SH-SY5Y (cell line): ENCODE results near the gene HIVEP1.

Experiments
- GATA2 ChIP-seq: IDR thresholded peaks from 2 replicates; pipeline ENCODE4 v1.6.1; 2011; ENCODE audit warnings: mild to moderate bottlenecking, low read depth, low read length
- GATA3 ChIP-seq: IDR thresholded peaks from 2 replicates; pipeline ENCODE4 v1.6.1; 2011; ENCODE audit warnings: low read depth, mild to moderate bottlenecking, low read length, moderate library complexity

DNA sequence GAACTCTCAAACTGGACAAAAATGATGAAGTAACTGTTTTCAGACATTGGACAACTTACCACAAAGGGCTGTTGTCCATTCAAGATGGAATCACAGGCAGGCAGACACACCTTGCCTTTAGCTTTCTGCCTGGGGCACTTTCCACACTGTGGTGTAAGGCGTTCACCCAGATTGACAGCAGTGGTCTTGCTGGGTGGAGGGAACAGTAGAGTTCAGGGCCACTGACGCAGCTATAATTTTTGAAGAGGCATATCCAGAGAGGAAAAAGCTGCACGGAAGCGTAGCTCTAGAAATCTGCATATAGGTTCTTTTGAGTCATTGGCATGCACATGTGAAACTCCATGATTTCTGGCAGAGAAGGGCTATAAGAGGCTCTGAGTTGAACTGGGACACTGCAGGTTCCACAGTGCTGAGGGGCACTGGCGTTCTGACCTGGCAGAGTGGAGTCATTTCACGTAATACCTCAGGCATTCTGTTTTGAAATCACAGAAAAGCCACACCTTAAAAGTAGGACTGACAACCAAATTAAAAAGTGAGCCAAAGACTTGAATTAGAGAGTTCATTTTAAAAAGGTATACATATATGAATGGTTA, 173.1 kb downstream of the HIVEP1 start:
- TF ChIP-seq GATA2 = no peak
- TF ChIP-seq GATA3 = no peak
